K562 (cell line): ENCODE measurements around the gene B4GALT7. TPM values are rescaled to one million over a fixed set of nuclear protein-coding genes. Genes with fewer than 3 reads are reported as not detected.

Experiments used
- ATAC-seq: fragments of 200-7000 bp; cut with Tn5 transposase; 3 replicates; pipeline ENCODE4 v1.9.1; 2020; ENCODE audit warnings: moderate library complexity
- BruUV-seq: library from RNA; stranded (reverse); fragments of 400-500 nt; replicated peaks from 2 replicates; lab custom pipeline; 2021; lab: Mats Ljungman, UMichigan
- CTCF ChIA-PET: fragments of 300-600 bp; formaldehyde crosslinking; extraction: SDS; loops from one replicate; lab custom pipeline; 2021; ENCODE audit warnings: low intra/inter-chr PET ratio; lab: Yijun Ruan, JAX
- POLR2A ChIA-PET: fragments of 300-600, 350-650 bp; sonication (Branson Sonifier 250); formaldehyde crosslinking; extraction: SDS; loops from one replicate; lab custom pipeline; 2021; ENCODE audit warnings: antibody characterized with exemption, inconsistent platforms; lab: Yijun Ruan, JAX
- DNase-seq, 4 experiments: peaks; one replicate each; pipeline versions ENCODE4 v3.0.0 to v3.0.0-alpha.2; 2011 to 2018; ENCODE audit warnings: low spot score in 3 of 4, mixed read lengths in 3 of 4; ENCODE audit errors: extremely low read depth in 1 of 4
- FAIRE-seq: peaks from 2 replicates; lab custom pipeline; 2011; peaks lifted over from hg19 to GRCh38; lab: Jason Lieb, UNC
- H2AFZ ChIP-seq: 2 replicates; pipeline ENCODE4 v1.6.0; 2011; ENCODE audit warnings: low read depth, low read length, control low read depth, inconsistent platforms
- H3K27ac ChIP-seq: fragments of 200-600 bp; 3 replicates; pipeline ENCODE4 v1.8.0; 2011; ENCODE audit warnings: low read depth, mild to moderate bottlenecking, control low read depth, inconsistent platforms, low read length, moderate library complexity, mixed read lengths; ENCODE audit errors: extremely low read depth
- H3K27me3 ChIP-seq, 2 experiments: fragments of 300-600 bp in 1 of 2; 2 replicates in 1 of 2; 3 replicates in 1 of 2; pipeline versions ENCODE4 v1.6.0 to v1.8.0; 2011; ENCODE audit warnings: inconsistent platforms in 2 of 2, low read length in 2 of 2, mild to moderate bottlenecking in 1 of 2, mixed read lengths in 1 of 2, moderate library complexity in 1 of 2; ENCODE audit not compliant: control insufficient read depth in 2 of 2, insufficient read depth in 2 of 2
- H3K36me3 ChIP-seq: fragments of 300-600 bp; 3 replicates; pipeline ENCODE4 v1.8.0; 2011; ENCODE audit warnings: mild to moderate bottlenecking, low read length, inconsistent platforms; ENCODE audit not compliant: control insufficient read depth, insufficient read depth
- H3K4me1 ChIP-seq, 2 experiments: fragments of 200-600 bp in 1 of 2; replicated peaks in 1 of 2; 2 replicates in 1 of 2; 3 replicates in 1 of 2; pipeline versions ENCODE4 v1.5.1 to v1.8.0; 2011; ENCODE audit warnings: inconsistent platforms in 2 of 2, low read length in 2 of 2, mild to moderate bottlenecking in 1 of 2, mixed read lengths in 1 of 2, moderate library complexity in 1 of 2; ENCODE audit not compliant: control insufficient read depth in 2 of 2, insufficient read depth in 2 of 2
- H3K4me2 ChIP-seq: 2 replicates; pipeline ENCODE4 v1.6.1; 2011; ENCODE audit warnings: low read length, control low read depth, inconsistent platforms, mixed read lengths; ENCODE audit not compliant: insufficient read depth
- H3K4me3 ChIP-seq: fragments of 200-600 bp; sonication (generic), shearing (Covaris generic); 2 replicates; pipeline ENCODE4 v1.5.1; 2016; ENCODE audit warnings: control low read depth, inconsistent platforms
- H3K79me2 ChIP-seq: fragments of 200-600 bp; 3 replicates; pipeline ENCODE4 v1.8.0; 2011; ENCODE audit warnings: low read length, inconsistent platforms; ENCODE audit not compliant: control insufficient read depth, insufficient read depth
- H3K9ac ChIP-seq, 2 experiments: 2 replicates each; pipeline versions ENCODE4 v1.6.0 to v1.6.1; 2011; ENCODE audit warnings: low read depth in 2 of 2, low read length in 2 of 2, control low read depth in 1 of 2, inconsistent platforms in 1 of 2, mild to moderate bottlenecking in 1 of 2, mixed read lengths in 1 of 2; ENCODE audit not compliant: insufficient read depth in 1 of 2
- H3K9me1 ChIP-seq: one replicate; pipeline ENCODE4 v1.6.0; 2011; ENCODE audit warnings: inconsistent platforms, mild to moderate bottlenecking, low read length, moderate library complexity; ENCODE audit not compliant: control insufficient read depth, insufficient read depth
- H3K9me3 ChIP-seq: replicated peaks from 2 replicates; pipeline ENCODE4 v1.5.1; 2011; ENCODE audit warnings: low read depth, low read length, inconsistent platforms; ENCODE audit not compliant: control insufficient read depth, insufficient read depth
- H4K20me1 ChIP-seq: replicated peaks from 2 replicates; pipeline ENCODE4 v1.6.1; 2011; ENCODE audit warnings: low read length, inconsistent platforms, mixed read lengths; ENCODE audit not compliant: control insufficient read depth, insufficient read depth
- ATF6 ChIP-seq: sonication (generic); formaldehyde crosslinking; IDR thresholded peaks from 2 replicates; pipeline ENCODE4 v1.4.0; 2020; ENCODE audit warnings: mild to moderate bottlenecking, missing genetic modification reagents
- CC2D1A ChIP-seq: fragments of 450-650 bp; IDR thresholded peaks from 2 replicates; pipeline ENCODE4 v1.6.1; 2017; ENCODE audit warnings: mild to moderate bottlenecking
- CTCF ChIP-seq, 3 experiments: IDR thresholded peaks in 2 of 3; conservative IDR thresholded peaks in 1 of 3; 2 replicates each; pipeline ENCODE4 v1.5.1; 2011 to 2012; ENCODE audit warnings: low read length in 3 of 3, mild to moderate bottlenecking in 3 of 3, control low read depth in 2 of 3, improper control_type of control experiment in 1 of 3, inconsistent platforms in 1 of 3, low read depth in 1 of 3, mixed read lengths in 1 of 3, moderate library complexity in 1 of 3; ENCODE audit not compliant: insufficient read depth in 2 of 3
- E4F1 ChIP-seq: fragments of 250-450 bp; sonication (Bioruptor Pico); IDR thresholded peaks from 2 replicates; pipeline ENCODE4 v1.5.0; 2021; ENCODE audit warnings: mild to moderate bottlenecking, borderline replicate concordance
- HNRNPL ChIP-seq: fragments of 200-400 bp; formaldehyde crosslinking; IDR thresholded peaks from 2 replicates; pipeline ENCODE4 v1.6.1; 2017; ENCODE audit warnings: low read depth, mild to moderate bottlenecking, low read length
- MAFF ChIP-seq: IDR thresholded peaks from 2 replicates; pipeline ENCODE4 v1.6.1; 2012; ENCODE audit warnings: low read length, improper control_type of control experiment
- WGBS: fragments of 100-300 bp; shearing (Covaris generic); methylation state at CpG from one replicate; pipeline ENCODE4 v1.1.6; 2016; ENCODE audit warnings: low coverage, mixed read lengths; ENCODE audit not compliant: insufficient coverage; ENCODE audit errors: missing lambda C conversion rate; 5-methylcytosine and 5-hydroxymethylcytosine counted together
- in situ Hi-C: fragments of 300-500 bp; cut with MboI; formaldehyde crosslinking; loops from 4 replicates; pipeline ENCODE4 v1.15.0; 2018; ENCODE audit warnings: inconsistent platforms, mixed read lengths
- intact Hi-C: fragments of 100-400 bp; cut with micrococcal nuclease; formaldehyde crosslinking; loops from 2 replicates; pipeline ENCODE4 v1.14.2; 2022
- polyA plus RNA-seq, 8 experiments: library from polyadenylated mRNA; depleted of rRNA in 4 of 8; stranded (reverse) in 5 of 8; unstranded in 3 of 8; fragments of >200 nt; fragmentation: Nextera tagmentation in 2 of 8; fragmentation: Illumina TruSeq in 1 of 8; extraction: Ambion mirVana in 2 of 8; extraction: Trizol in 1 of 8; gene quantifications; 2 replicates each; pipeline versions ENCODE4 v1.2.1 to v1.2.3, GENCODE V29; 2011 to 2014; ENCODE audit warnings: inconsistent platforms in 1 of 8, missing spikeins in 1 of 8
- total RNA-seq, 7 experiments: library from RNA; depleted of rRNA in 6 of 7; stranded (reverse); fragments of >200 nt in 6 of 7; fragmentation: Illumina TruSeq in 2 of 7; extraction: Trizol in 2 of 7; gene quantifications; 2 replicates each; pipeline versions ENCODE4 v1.2.1 to v1.2.3, GENCODE V29; 2011 to 2021; ENCODE audit warnings: low replicate concordance in 1 of 7

B4GALT7 gene
- total and polyA plus RNA-seq, 9 of the 15 experiments (the other 6 are each of a cell fraction or from before 2014, with no cell fraction given), result 0.34 to 17.7 (median 9.1) TPM

GRCh38 chr5:177575488-177575887 is 24.4 kb upstream of the B4GALT7 start (continued):
- no peak for TF ChIP-seq E4F1 (CRISPR knock-in tag)

- in situ Hi-C loops (no loop called here), intact Hi-C loops (no loop called here)
- Histone ChIP-seq H3K9me3 (no peaks in the 10 kb centered on the region), H4K20me1 (no peaks in the 10 kb centered on the region), H3K27ac (no peak overlapping the region), H3K36me3 (no peaks in the 10 kb centered on the region), H3K79me2 (no peaks in the 10 kb centered on the region), H3K9ac (no peak overlapping the region), H2AFZ (no peak overlapping the region), H3K27me3 (peaks cover 7 to 21% of the 10 kb centered on the region in 2 experiments; a peak in 4 of 5 replicates), H3K4me3 (no peak overlapping the region), H3K4me1 (no peaks in the 10 kb centered on the region), H3K9me1 (no peaks in the 10 kb centered on the region), H3K4me2 (no peak overlapping the region)
- ATAC-seq (peak; percentile 66; the same call in 2 of the 3 replicates), DNase-seq (no peak), FAIRE-seq (no peak)
- ChIA-PET CTCF (no interaction called here), POLR2A (interaction anchor here (0.5 to 0.7 kb wide), 3 partner anchors 9 to 70 kb away, joined by 3 read pairs; no protein-coding TSS in a partner anchor)
- WGBS, result 4% methylated on average over 10 of the region's 10 CpGs
- no TSS peak for BruUV-seq
- TF ChIP-seq CTCF (IDR thresholded peaks at IDR 0.05 in 2 of 3, conservative IDR thresholded peaks at IDR 0.05 in 1 of 3; ENCODE audit: insufficient read depth in 2 of 3, low read depth in 1 of 3, low read length in 3 of 3) (0 out of 6 replicates have a peak, but pooled peaks of 2 of the 3 experiments have one; percentile 9 to 19), HNRNPL (no peak), MAFF (no peak), CC2D1A (no peak), ATF6 (CRISPR knock-in tag) (no peak)
These were observed 23.8 kb upstream of the B4GALT7 start for GRCh38 chr5:177576169-177576568.
